IMR-90 (cell line): ENCODE measurements around the gene PRSS50. TPM values are rescaled to one million over a fixed set of nuclear protein-coding genes. Genes with fewer than 3 reads are reported as not detected.

Source experiments
- ATAC-seq: fragments of 200-7000 bp; cut with Tn5 transposase; 2 replicates; pipeline ENCODE4 v1.9.1; 2020; ENCODE audit warnings: low read depth, mild to moderate bottlenecking, moderate library complexity
- BruUV-seq: library from RNA; stranded (reverse); fragments of 400-500 nt; replicated peaks from 2 replicates; lab custom pipeline; 2021; lab: Mats Ljungman, UMichigan
- CTCF ChIA-PET: fragments of 300-600 bp; formaldehyde crosslinking; extraction: SDS; loops from one replicate; lab custom pipeline; 2021; ENCODE audit warnings: antibody characterized with exemption; lab: Yijun Ruan, JAX
- POLR2A ChIA-PET: fragments of 300-600 bp; sonication (Branson Sonifier 250); formaldehyde crosslinking; loops from one replicate; lab custom pipeline; 2022; ENCODE audit warnings: antibody characterized with exemption; ENCODE audit not compliant: unreplicated experiment; lab: Charles Lee
- DNase-seq: peaks from one replicate; pipeline ENCODE4 v3.0.0; 2013
- H2AFZ ChIP-seq: replicated peaks from 2 replicates; pipeline ENCODE3; 2013; ENCODE audit warnings: low read length, mild to moderate bottlenecking; ENCODE audit not compliant: poor library complexity
- H2AK5ac ChIP-seq: 2 replicates; pipeline ENCODE4 v1.6.1; 2013; ENCODE audit warnings: low read depth, low read length, inconsistent platforms
- H2AK9ac ChIP-seq: replicated peaks from 2 replicates; pipeline ENCODE3; 2013; ENCODE audit warnings: mild to moderate bottlenecking, low read depth, low read length, moderate library complexity; ENCODE audit not compliant: poor library complexity
- H2BK120ac ChIP-seq: 2 replicates; pipeline ENCODE4 v1.6.1; 2013; ENCODE audit warnings: low read depth, low read length, inconsistent platforms
- H2BK15ac ChIP-seq: 3 replicates; pipeline ENCODE4 v1.6.1; 2013; ENCODE audit warnings: low read depth, low read length, inconsistent platforms
- H2BK20ac ChIP-seq: 2 replicates; pipeline ENCODE4 v1.6.1; 2013; ENCODE audit warnings: low read depth, mild to moderate bottlenecking, inconsistent platforms, low read length, moderate library complexity
- H2BK5ac ChIP-seq: 2 replicates; pipeline ENCODE4 v1.6.1; 2013; ENCODE audit warnings: mild to moderate bottlenecking, low read depth, low read length, inconsistent platforms; ENCODE audit not compliant: poor library complexity, severe bottlenecking
- H3K14ac ChIP-seq: replicated peaks from 2 replicates; pipeline ENCODE4 v1.6.1; 2013; ENCODE audit warnings: low read depth, low read length, inconsistent platforms
- H3K18ac ChIP-seq: 2 replicates; pipeline ENCODE4 v1.6.1; 2013; ENCODE audit warnings: low read depth, low read length, control low read depth
- H3K23ac ChIP-seq: 2 replicates; pipeline ENCODE4 v1.6.1; 2013; ENCODE audit warnings: low read depth, low read length, inconsistent platforms
- H3K27ac ChIP-seq: 2 replicates; pipeline ENCODE4 v1.5.1; 2013; ENCODE audit warnings: mild to moderate bottlenecking, control low read depth, low read length; ENCODE audit not compliant: insufficient read depth
- H3K27me3 ChIP-seq: 2 replicates; pipeline ENCODE4 v1.6.1; 2013; ENCODE audit warnings: low read length; ENCODE audit not compliant: control insufficient read depth, insufficient read depth
- H3K36me3 ChIP-seq: 2 replicates; pipeline ENCODE4 v1.6.1; 2013; ENCODE audit warnings: low read length, mixed read lengths; ENCODE audit not compliant: control insufficient read depth, insufficient read depth
- H3K4ac ChIP-seq: 2 replicates; pipeline ENCODE4 v1.6.1; 2013; ENCODE audit warnings: low read depth, low read length, inconsistent platforms
- H3K4me1 ChIP-seq: 2 replicates; pipeline ENCODE4 v1.6.1; 2013; ENCODE audit warnings: low read length, mixed read lengths; ENCODE audit not compliant: control insufficient read depth, insufficient read depth
- H3K4me2 ChIP-seq: 2 replicates; pipeline ENCODE4 v1.6.1; 2013; ENCODE audit warnings: low read depth, mild to moderate bottlenecking, control low read depth, low read length, moderate library complexity
- H3K4me3 ChIP-seq: 2 replicates; pipeline ENCODE4 v1.5.1; 2013; ENCODE audit warnings: low read depth, mild to moderate bottlenecking, control low read depth, low read length, moderate library complexity; ENCODE audit not compliant: insufficient read depth
- H3K56ac ChIP-seq: 2 replicates; pipeline ENCODE4 v1.6.1; 2013; ENCODE audit warnings: low read length, inconsistent platforms; ENCODE audit not compliant: insufficient read depth; ENCODE audit errors: extremely low read depth
- H3K79me1 ChIP-seq, 2 experiments: 2 replicates each; pipeline ENCODE4 v1.6.1; 2013; ENCODE audit warnings: low read length in 2 of 2, inconsistent platforms in 1 of 2, low read depth in 1 of 2
- H3K9ac ChIP-seq: 2 replicates; pipeline ENCODE4 v1.6.1; 2013; ENCODE audit warnings: low read depth, low read length, control low read depth
- H3K9me1 ChIP-seq: 2 replicates; pipeline ENCODE4 v1.6.1; 2013; ENCODE audit warnings: low read length, inconsistent platforms; ENCODE audit not compliant: insufficient read depth
- H3K9me3 ChIP-seq: 2 replicates; pipeline ENCODE4 v1.6.1; 2013; ENCODE audit warnings: low read length; ENCODE audit not compliant: control insufficient read depth, insufficient read depth
- H4K20me1 ChIP-seq: 2 replicates; pipeline ENCODE4 v1.6.1; 2013; ENCODE audit warnings: low read length, inconsistent platforms; ENCODE audit not compliant: insufficient read depth
- H4K5ac ChIP-seq: 2 replicates; pipeline ENCODE4 v1.6.1; 2013; ENCODE audit warnings: mild to moderate bottlenecking, low read depth, low read length, control low read depth
- H4K8ac ChIP-seq, 2 experiments: 2 replicates each; pipeline ENCODE4 v1.6.1; 2013; ENCODE audit warnings: low read depth in 2 of 2, low read length in 2 of 2, control low read depth in 1 of 2, inconsistent platforms in 1 of 2
- H4K91ac ChIP-seq: 2 replicates; pipeline ENCODE4 v1.6.1; 2013; ENCODE audit warnings: low read depth, low read length, inconsistent platforms; ENCODE audit not compliant: insufficient read depth
- BHLHE40 ChIP-seq: fragments of 150-350 bp; IDR thresholded peaks from 2 replicates; pipeline ENCODE4 v1.6.1; 2016; ENCODE audit warnings: mild to moderate bottlenecking, low read depth, low read length
- CEBPB ChIP-seq: IDR thresholded peaks from 2 replicates; pipeline ENCODE4 v1.6.1; 2012; ENCODE audit warnings: low read depth, low read length, improper control_type of control experiment
- CHD1 ChIP-seq: IDR thresholded peaks from 2 replicates; pipeline ENCODE4 v1.6.1; 2012; ENCODE audit warnings: low read depth, low read length, improper control_type of control experiment
- CTCF ChIP-seq: conservative IDR thresholded peaks from 2 replicates; pipeline ENCODE4 v1.5.1; 2012; ENCODE audit warnings: mild to moderate bottlenecking, low read depth, low read length, improper control_type of control experiment
- MXI1 ChIP-seq: IDR thresholded peaks from 2 replicates; pipeline ENCODE4 v1.6.1; 2012; ENCODE audit warnings: low read depth, mild to moderate bottlenecking, low read length, moderate library complexity, borderline replicate concordance
- NFE2L2 ChIP-seq: fragments of 150-350 bp; IDR thresholded peaks from 2 replicates; pipeline ENCODE4 v1.6.1; 2016; ENCODE audit warnings: low read depth, mild to moderate bottlenecking, low read length
- SMC3 ChIP-seq: fragments of 150-350 bp; IDR thresholded peaks from 2 replicates; pipeline ENCODE4 v1.6.1; 2016; ENCODE audit warnings: low read depth, mild to moderate bottlenecking, antibody characterized with exemption, low read length, moderate library complexity
- WGBS, 2 experiments: methylation state at CpG; one replicate each; pipeline versions ENCODE4 v1.1.5 to v1.1.7; 2013; ENCODE audit warnings: missing lambda C conversion rate in 2 of 2; ENCODE audit not compliant: insufficient read length in 1 of 2; ENCODE audit errors: extremely low coverage in 2 of 2; 5-methylcytosine and 5-hydroxymethylcytosine counted together
- dilution Hi-C: fragments of 300-500 bp; cut with HindIII; formaldehyde crosslinking; loops from one replicate; pipeline ENCODE4 v1.14.3; 2018; ENCODE audit warnings: low sequenced_read_pairs; ENCODE audit not compliant: unreplicated experiment
- in situ Hi-C: fragments of 300-500 bp; cut with MboI; formaldehyde crosslinking; loops from 3 replicates; pipeline ENCODE4 v1.14.3; 2019; ENCODE audit warnings: low sequenced_read_pairs, inconsistent platforms, mixed read lengths
- intact Hi-C: fragments of 100-400 bp; cut with micrococcal nuclease; formaldehyde crosslinking; loops from 2 replicates; pipeline ENCODE4 v1.10.0; 2022
- polyA plus RNA-seq, 3 experiments: library from polyadenylated mRNA; depleted of rRNA; stranded (reverse); fragments of >200 nt; gene quantifications; 2 replicates each; pipeline ENCODE4 v1.2.3, GENCODE V29; 2012; ENCODE audit warnings: low replicate concordance in 1 of 3
- total RNA-seq: library from RNA; depleted of rRNA; stranded (reverse); fragments of >200 nt; gene quantifications from 2 replicates; pipeline ENCODE4 v1.2.3, GENCODE V29; 2012

Gene PRSS50
- total and polyA plus RNA-seq, 2 of the 4 experiments (the other 2 are of a cell fraction), result not detected

- Histone ChIP-seq H4K20me1 (no peaks in the 10 kb centered on the region), H3K79me1 (no peaks in the 10 kb centered on the region), H4K5ac (no peak overlapping the region), H4K91ac (no peak overlapping the region), H3K14ac (no peak overlapping the region), H3K4ac (no peak overlapping the region), H2AFZ (no peak overlapping the region), H3K23ac (no peak overlapping the region), H3K4me2 (no peak overlapping the region), H2BK20ac (no peak overlapping the region), H3K56ac (no peak overlapping the region), H3K27me3 (no peaks in the 10 kb centered on the region), H2BK120ac (no peak overlapping the region), H3K4me3 (no peak overlapping the region), H3K4me1 (no peaks in the 10 kb centered on the region), H2BK15ac (no peak overlapping the region), H3K18ac (no peak overlapping the region), H2BK5ac (no peak overlapping the region), H3K9me3 (no peaks in the 10 kb centered on the region), H4K8ac (no peak overlapping the region), H3K36me3 (peaks cover 8% of the 10 kb centered on the region; the same call in 1 of the 2 replicates), H3K9me1 (peaks cover 5% of the 10 kb centered on the region; the same call in 1 of the 2 replicates), H3K9ac (no peak overlapping the region), H3K27ac (no peak overlapping the region), H2AK5ac (no peak overlapping the region), H2AK9ac (no peak overlapping the region)
- 80% methylated on average over 1 of the region's 11 CpGs; no CpG with 5 or more reads in 1 of the 2 experiments for WGBS, 2 experiments
- in situ Hi-C loops (no loop called here), dilution Hi-C loops (no loop called here), intact Hi-C loops (no loop called here)
- CTCF ChIA-PET, result no interaction called here
- DNase-seq (no peak), ATAC-seq (no peak)
- TF ChIP-seq CEBPB (no peak), CHD1 (no peak), NFE2L2 (no peak), BHLHE40 (no peak), CTCF (no peak), SMC3 (no peak), MXI1 (no peak)
- POLR2A ChIA-PET, result no interaction called here
- no TSS peak for BruUV-seq
These were observed 34.7 kb downstream of the PRSS50 start for GRCh38 chr3:46682974-46683373.
